B cell (primary cell): Measurements from ENCODE around the gene WASF2. TPM values are rescaled to one million over a fixed set of nuclear protein-coding genes. Genes with fewer than 3 reads are reported as not detected.
A peak's percentile ranks its signal among the peaks of the same experiment; 100 is the strongest.

Experiments
- ATAC-seq: fragments of 200-7000 bp; cut with Tn5 transposase; one replicate; pipeline ENCODE4 v1.10.0; 2021; ENCODE audit warnings: low read depth, mild to moderate bottlenecking, moderate number of reproducible peaks, moderate library complexity
- CTCF ChIA-PET: fragments of 350-600 bp; sonication (Branson Sonifier 250); formaldehyde crosslinking; loops from one replicate; lab custom pipeline; 2021; ENCODE audit warnings: antibody characterized with exemption, inconsistent platforms; lab: Charles Lee
- POLR2A ChIA-PET: fragments of 350-600 bp; sonication (Branson Sonifier 250); formaldehyde crosslinking; loops from one replicate; lab custom pipeline; 2021; ENCODE audit warnings: antibody characterized with exemption; lab: Charles Lee
- DNase-seq: peaks from one replicate; pipeline ENCODE4 v3.0.0; 2013
- H2AFZ ChIP-seq: 2 replicates; pipeline ENCODE4 v1.6.1; 2012; ENCODE audit warnings: mild to moderate bottlenecking, low read depth, low read length; ENCODE audit not compliant: insufficient read depth, poor library complexity, severe bottlenecking
- H3K27ac ChIP-seq, 2 donors: 1 replicate in 1 of 2; 2 replicates in 1 of 2; pipeline ENCODE4 v1.5.1; 2012 to 2013; ENCODE audit warnings: low read length in 2 of 2, mild to moderate bottlenecking in 2 of 2, moderate library complexity in 1 of 2
- H3K27me3 ChIP-seq, 4 experiments: fragments of 200-600 bp in 1 of 4; sonication (generic) in 1 of 4; replicated peaks in 1 of 4; 1 replicate in 2 of 4; 2 replicates in 2 of 4; pipeline versions ENCODE4 v1.6.1 to v1.7.0; 2013 to 2016; ENCODE audit warnings: low read length in 3 of 4, mild to moderate bottlenecking in 2 of 4, mixed read lengths in 1 of 4, moderate library complexity in 1 of 4; ENCODE audit not compliant: insufficient read depth in 4 of 4, control insufficient read depth in 3 of 4; ENCODE audit errors: control extremely low read depth in 1 of 4
- H3K36me3 ChIP-seq, 2 experiments: replicated peaks in 1 of 2; 1 replicate in 1 of 2; 2 replicates in 1 of 2; pipeline versions ENCODE4 v1.6.1 to v1.7.1; 2013; ENCODE audit warnings: low read length in 1 of 2; ENCODE audit not compliant: insufficient read depth in 2 of 2, control insufficient read depth in 1 of 2; ENCODE audit errors: control extremely low read depth in 1 of 2, extremely low read depth in 1 of 2
- H3K4me1 ChIP-seq, 2 donors: fragments of 200-600 bp in 1 of 2; sonication (generic) in 1 of 2; 1 replicate in 1 of 2; 2 replicates in 1 of 2; pipeline versions ENCODE4 v1.5.1 to v1.6.1; 2013 to 2017; ENCODE audit warnings: low read length in 2 of 2; ENCODE audit not compliant: control insufficient read depth in 2 of 2, insufficient read depth in 2 of 2
- H3K4me2 ChIP-seq: replicated peaks from 2 replicates; pipeline ENCODE3; 2012; ENCODE audit warnings: mild to moderate bottlenecking, low read depth, low read length; ENCODE audit not compliant: poor library complexity, severe bottlenecking
- H3K4me3 ChIP-seq, 5 experiments: fragments of 200-600 bp in 1 of 5; sonication (generic) in 1 of 5; 1 replicate in 3 of 5; 2 replicates in 2 of 5; pipeline versions ENCODE4 v1.5.1 to v1.7.0; 2011 to 2016; ENCODE audit warnings: low read length in 4 of 5, mild to moderate bottlenecking in 4 of 5, low read depth in 2 of 5, control low read depth in 1 of 5, moderate library complexity in 1 of 5; ENCODE audit not compliant: insufficient read depth in 1 of 5; ENCODE audit errors: control extremely low read depth in 1 of 5, extremely low read depth in 1 of 5
- H3K79me2 ChIP-seq: fragments of 200-600 bp; sonication (generic); one replicate; pipeline ENCODE4 v1.6.0; 2016; ENCODE audit warnings: low read length; ENCODE audit not compliant: control insufficient read depth, insufficient read depth
- H3K9ac ChIP-seq: fragments of 200-600 bp; sonication (generic); 2 replicates; pipeline ENCODE4 v1.6.1; 2017; ENCODE audit warnings: mild to moderate bottlenecking, low read length, moderate library complexity
- H3K9me3 ChIP-seq, 3 donors: one replicate each; pipeline versions ENCODE4 v1.6.1 to v1.7.1; 2013; ENCODE audit warnings: low read length in 2 of 3; ENCODE audit not compliant: control insufficient read depth in 2 of 3, insufficient read depth in 1 of 3; ENCODE audit errors: control extremely low read depth in 1 of 3
- H4K20me1 ChIP-seq: 2 replicates; pipeline ENCODE4 v1.6.0; 2012; ENCODE audit warnings: mild to moderate bottlenecking, low read length; ENCODE audit not compliant: insufficient read depth, control insufficient read depth, poor library complexity, severe bottlenecking
- H3K27ac Mint-ChIP-seq: one replicate; pipeline ENCODE4 v1.8.0; 2021; ENCODE audit warnings: mixed read lengths
- H3K27me3 Mint-ChIP-seq: one replicate; pipeline ENCODE4 v1.8.0; 2021; ENCODE audit warnings: mixed read lengths
- H3K4me1 Mint-ChIP-seq: one replicate; pipeline ENCODE4 v1.8.0; 2021; ENCODE audit warnings: mixed read lengths
- H3K4me3 Mint-ChIP-seq: one replicate; pipeline ENCODE4 v1.8.0; 2021; ENCODE audit warnings: mixed read lengths
- H3K9me3 Mint-ChIP-seq: one replicate; pipeline ENCODE4 v1.8.0; 2022; ENCODE audit warnings: mixed read lengths; ENCODE audit not compliant: insufficient read depth
- EZH2 ChIP-seq: IDR thresholded peaks from 2 replicates; pipeline ENCODE4 v1.6.1; 2012; ENCODE audit warnings: borderline replicate concordance, low read depth, mild to moderate bottlenecking, moderate library complexity, low read length; ENCODE audit not compliant: insufficient read depth, poor library complexity, severe bottlenecking
- WGBS: methylation state at CpG from one replicate; pipeline ENCODE4 v1.1.5; 2013; ENCODE audit warnings: missing lambda C conversion rate; ENCODE audit not compliant: insufficient coverage; 5-methylcytosine and 5-hydroxymethylcytosine counted together
- intact Hi-C: fragments of 100-400 bp; cut with micrococcal nuclease; formaldehyde crosslinking; loops from one replicate; pipeline ENCODE4 v1.10.0; 2022
- polyA plus RNA-seq: library from polyadenylated mRNA; depleted of rRNA; stranded (reverse); fragments of >200 nt; gene quantifications from 2 replicates; pipeline ENCODE4 v1.2.3, GENCODE V29; 2012
- total RNA-seq, 2 donors: library from RNA; stranded (reverse); fragments of 120-200 nt in 1 of 2; gene quantifications; 1 replicate in 1 of 2; 2 replicates in 1 of 2; pipeline versions ENCODE4 v1.2.3 to v1.2.4, GENCODE V29; 2013 to 2022
- TF ChIP-seq, protein P1 (sequence below): fragments of 200-600 bp; IDR thresholded peaks from one replicate; pipeline ENCODE4 v1.8.0; 2022; ENCODE audit warnings: antibody characterized with exemption, mild to moderate bottlenecking

Gene WASF2
- total and polyA plus RNA-seq, 2 donors (not counting 1 experiment from before 2014, with no cell fraction given) = 67.4 to 169 TPM

DNA sequence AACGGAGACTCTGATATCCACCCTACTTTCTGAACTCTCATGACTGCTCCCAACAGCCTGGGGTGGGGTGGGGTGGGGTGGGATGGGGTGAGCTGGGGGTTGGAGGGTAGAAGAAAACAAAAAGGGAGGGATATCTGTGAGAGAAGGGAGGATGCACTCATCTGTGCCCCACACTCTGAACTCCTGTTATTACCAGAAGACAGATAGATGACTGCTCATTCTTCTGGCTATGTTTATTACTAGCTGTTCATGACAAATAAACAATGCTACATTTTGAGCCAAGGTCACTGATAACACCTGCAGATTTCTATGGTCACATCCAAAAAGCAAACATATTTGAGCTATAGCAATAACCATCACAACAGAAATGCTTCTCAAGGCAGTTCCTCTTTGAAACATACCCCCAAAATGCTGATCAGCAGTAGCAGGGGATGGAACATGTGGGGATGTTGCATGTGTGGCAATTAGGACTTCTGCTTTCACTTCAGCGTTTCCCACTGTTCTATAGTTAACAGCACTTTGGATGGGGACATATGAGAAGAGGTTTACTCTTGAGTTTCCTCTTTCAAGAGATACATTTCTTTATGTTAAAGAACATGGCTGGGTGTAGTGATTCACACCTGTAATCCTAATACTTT lies 54.3 kb downstream of the WASF2 start:
- H3K4me3 ChIP-seq = peak overlapping the region; percentile 9 to 68 (median 34)
- peak overlapping the region; percentile 84 for H3K4me3 Mint-ChIP-seq
- ATAC-seq (peak; percentile 80), DNase-seq (peak; percentile 83)
- H2AFZ ChIP-seq = no peak overlapping the region
- H3K27me3 Mint-ChIP-seq = no peaks in the 10 kb centered on the region
- WGBS = no CpG with 5 or more reads among the region's 2 CpGs
- H3K4me2 ChIP-seq = peak overlapping the region; percentile 77
- H3K9me3 Mint-ChIP-seq = no peaks in the 10 kb centered on the region
- H3K27ac Mint-ChIP-seq = peak overlapping the region; percentile 86
- peaks cover 86% of the 10 kb centered on the region for H3K4me1 Mint-ChIP-seq
- H3K79me2 ChIP-seq = peaks cover 90% of the 10 kb centered on the region
- no peaks in the 10 kb centered on the region for H3K27me3 ChIP-seq
- H4K20me1 ChIP-seq = peaks cover 41% of the 10 kb centered on the region
- intact Hi-C loops = loop anchor here (1.0 to 2.0 kb wide), 6 partner anchors 19 to 133 kb away; no protein-coding TSS in a partner anchor
- TF ChIP-seq, protein P1, sequence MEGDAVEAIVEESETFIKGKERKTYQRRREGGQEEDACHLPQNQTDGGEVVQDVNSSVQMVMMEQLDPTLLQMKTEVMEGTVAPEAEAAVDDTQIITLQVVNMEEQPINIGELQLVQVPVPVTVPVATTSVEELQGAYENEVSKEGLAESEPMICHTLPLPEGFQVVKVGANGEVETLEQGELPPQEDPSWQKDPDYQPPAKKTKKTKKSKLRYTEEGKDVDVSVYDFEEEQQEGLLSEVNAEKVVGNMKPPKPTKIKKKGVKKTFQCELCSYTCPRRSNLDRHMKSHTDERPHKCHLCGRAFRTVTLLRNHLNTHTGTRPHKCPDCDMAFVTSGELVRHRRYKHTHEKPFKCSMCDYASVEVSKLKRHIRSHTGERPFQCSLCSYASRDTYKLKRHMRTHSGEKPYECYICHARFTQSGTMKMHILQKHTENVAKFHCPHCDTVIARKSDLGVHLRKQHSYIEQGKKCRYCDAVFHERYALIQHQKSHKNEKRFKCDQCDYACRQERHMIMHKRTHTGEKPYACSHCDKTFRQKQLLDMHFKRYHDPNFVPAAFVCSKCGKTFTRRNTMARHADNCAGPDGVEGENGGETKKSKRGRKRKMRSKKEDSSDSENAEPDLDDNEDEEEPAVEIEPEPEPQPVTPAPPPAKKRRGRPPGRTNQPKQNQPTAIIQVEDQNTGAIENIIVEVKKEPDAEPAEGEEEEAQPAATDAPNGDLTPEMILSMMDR = no peak
- TF ChIP-seq EZH2 = no peak
- H3K27ac ChIP-seq = peak overlapping the region; percentile 71 to 83
- peaks cover 84 to 86% of the 10 kb centered on the region in 2 donors for H3K4me1 ChIP-seq
- CTCF ChIA-PET = interaction anchor here (0.9 to 4.5 kb wide), 7 partner anchors 9 to 227 kb away, joined by 3 to 29 read pairs (median 4); partner anchors contain the start of gene WASF2
- no peaks in the 10 kb centered on the region for H3K9me3 ChIP-seq
- POLR2A ChIA-PET = interaction anchor here (1.5 kb wide), 1 partner anchor 54 kb away, joined by 7 read pairs; the partner anchor contains the start of gene WASF2
- peak overlapping the region; percentile 56 for H3K9ac ChIP-seq
- peaks cover 0 to 7% of the 10 kb centered on the region in 2 experiments for H3K36me3 ChIP-seq

GRCh38 chr1:27433706-27434105 lies 56.3 kb downstream of the WASF2 start:
- no peak overlapping the region for H3K9ac ChIP-seq
- POLR2A ChIA-PET = no interaction called here
- no peak for TF ChIP-seq EZH2
- TF ChIP-seq, protein P1 = no peak
- H2AFZ ChIP-seq = no peak overlapping the region
- H4K20me1 ChIP-seq = peaks cover 52% of the 10 kb centered on the region
- H3K4me2 ChIP-seq = peak overlapping the region; percentile 31
- peaks cover 95 to 96% of the 10 kb centered on the region in 2 donors for H3K4me1 ChIP-seq
- H3K27ac Mint-ChIP-seq = peak overlapping the region; percentile 79
- H3K4me1 Mint-ChIP-seq = peaks cover 89% of the 10 kb centered on the region
- H3K4me3 ChIP-seq = no peak overlapping the region
- DNase-seq = no peak
- CTCF ChIA-PET = interaction anchor here (1.3 kb wide), 1 partner anchor 20 kb away, joined by 3 read pairs; no protein-coding TSS in a partner anchor
- peak overlapping the region; percentile 3 for H3K4me3 Mint-ChIP-seq
- no peaks in the 10 kb centered on the region for H3K9me3 Mint-ChIP-seq
- no peaks in the 10 kb centered on the region for H3K27me3 ChIP-seq
- no peaks in the 10 kb centered on the region for H3K9me3 ChIP-seq
- peaks cover 0 to 4% of the 10 kb centered on the region in 2 experiments for H3K36me3 ChIP-seq
- no peak for ATAC-seq
- intact Hi-C loops = no loop called here
- WGBS = no CpG with 5 or more reads among the region's 3 CpGs
- no peaks in the 10 kb centered on the region for H3K27me3 Mint-ChIP-seq
- peak overlapping the region; percentile 65 to 83 for H3K27ac ChIP-seq
- H3K79me2 ChIP-seq = peaks cover 90% of the 10 kb centered on the region
